Activated naive CD4-positive, alpha-beta T cell treated with anti-CD3 and anti-CD28 coated beads, Interleukin-2, amount 50 U/mL, for 24 hours (primary cell): Measurements from ENCODE around the gene ARFGEF2.
A peak's percentile ranks its signal among the peaks of the same experiment; 100 is the strongest.
"Not testable (repeated sequence)": the region's sequence is repeated elsewhere in the genome, so short reads cannot be mapped to it uniquely, and the experiment has no call there.

Experiments
- H3K27ac Mint-ChIP-seq: one replicate; pipeline ENCODE4 v1.8.0; 2021; ENCODE audit warnings: mild to moderate bottlenecking, mixed read lengths
- H3K27me3 Mint-ChIP-seq: one replicate; pipeline ENCODE4 v1.8.0; 2021; ENCODE audit warnings: mixed read lengths
- H3K36me3 Mint-ChIP-seq: one replicate; pipeline ENCODE4 v1.8.0; 2021; ENCODE audit warnings: mixed read lengths
- H3K4me1 Mint-ChIP-seq: one replicate; pipeline ENCODE4 v1.8.0; 2021; ENCODE audit warnings: mixed read lengths
- H3K4me3 Mint-ChIP-seq: one replicate; pipeline ENCODE4 v1.8.0; 2021; ENCODE audit warnings: mild to moderate bottlenecking, mixed read lengths
- H3K9me3 Mint-ChIP-seq: one replicate; pipeline ENCODE4 v1.8.0; 2021; ENCODE audit warnings: mixed read lengths

ARFGEF2 gene

DNA sequence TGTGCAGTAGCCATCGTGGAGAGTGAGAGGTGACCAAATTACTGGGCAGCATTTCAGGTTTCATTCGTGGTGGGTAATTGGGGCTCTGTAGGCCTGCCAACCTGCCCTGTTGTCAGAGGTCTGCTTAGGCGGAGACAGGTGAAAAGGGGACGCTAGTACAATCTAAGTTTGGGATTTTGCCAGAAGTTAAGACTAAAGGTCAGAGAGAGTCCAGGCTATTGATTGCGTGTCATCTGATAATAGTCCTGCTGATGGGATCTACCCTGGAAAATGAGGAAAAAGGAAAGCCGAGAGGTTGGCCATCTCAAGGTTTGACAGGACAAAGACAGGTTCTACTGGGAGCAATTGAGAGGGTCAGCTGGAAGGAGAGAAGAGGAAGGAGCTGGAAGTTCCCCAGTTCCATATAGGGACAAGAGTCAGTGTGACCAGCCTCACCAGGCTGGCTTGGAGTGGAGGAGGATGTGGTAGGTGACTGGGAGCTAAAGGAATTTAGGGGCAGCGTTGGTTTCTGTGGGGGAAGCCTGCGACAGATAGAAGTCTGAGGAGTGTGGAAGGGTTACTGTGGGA, 10.9 kb downstream of the ARFGEF2 start:
- Mint-ChIP-seq H3K9me3 (no peaks in the 10 kb centered on the region), H3K27me3 (no peaks in the 10 kb centered on the region), H3K4me1 (peaks cover 34% of the 10 kb centered on the region), H3K4me3 (no peak overlapping the region), H3K27ac (no peak overlapping the region), H3K36me3 (peaks cover 2% of the 10 kb centered on the region)

DNA sequence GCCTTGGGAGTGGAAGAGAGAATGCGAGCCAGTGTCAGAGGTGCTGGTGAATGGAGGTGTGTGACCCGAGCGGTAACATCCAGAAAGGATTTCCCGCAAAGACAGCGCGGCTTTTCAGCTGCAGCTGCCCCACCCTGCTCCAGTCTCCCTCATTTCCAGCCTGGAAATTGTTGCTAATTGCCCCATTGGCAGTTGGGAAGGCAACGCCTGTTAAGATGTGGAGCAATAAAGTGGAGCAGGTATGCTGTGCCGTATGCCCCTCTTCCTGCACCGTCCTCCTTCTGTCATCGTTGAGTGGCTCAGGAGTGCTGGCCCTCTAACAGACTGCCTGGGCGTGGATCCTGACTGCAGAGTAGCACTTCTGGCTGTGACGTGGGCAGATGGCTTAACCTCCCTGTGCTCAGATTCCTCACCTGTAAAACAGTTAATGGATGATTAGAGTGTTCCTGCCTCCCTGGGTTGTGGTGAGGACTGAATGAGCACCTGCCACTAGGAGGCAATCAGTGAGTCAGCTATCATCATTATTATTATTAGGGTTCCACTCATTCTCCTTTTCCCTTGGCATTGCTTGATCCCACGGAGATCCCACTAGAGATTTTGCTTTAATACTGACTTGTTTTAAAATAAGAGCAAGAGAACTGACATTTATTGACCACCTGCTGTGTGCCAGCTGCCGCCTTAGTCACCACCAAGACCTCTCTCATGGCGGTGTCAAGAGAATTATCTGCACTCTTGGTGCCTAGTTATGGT, 11.7 kb downstream of the ARFGEF2 start:
- Mint-ChIP-seq H3K4me1 (peaks cover 34% of the 10 kb centered on the region), H3K4me3 (no peak overlapping the region), H3K36me3 (peaks cover 2% of the 10 kb centered on the region), H3K9me3 (no peaks in the 10 kb centered on the region), H3K27ac (no peak overlapping the region), H3K27me3 (no peaks in the 10 kb centered on the region)

DNA sequence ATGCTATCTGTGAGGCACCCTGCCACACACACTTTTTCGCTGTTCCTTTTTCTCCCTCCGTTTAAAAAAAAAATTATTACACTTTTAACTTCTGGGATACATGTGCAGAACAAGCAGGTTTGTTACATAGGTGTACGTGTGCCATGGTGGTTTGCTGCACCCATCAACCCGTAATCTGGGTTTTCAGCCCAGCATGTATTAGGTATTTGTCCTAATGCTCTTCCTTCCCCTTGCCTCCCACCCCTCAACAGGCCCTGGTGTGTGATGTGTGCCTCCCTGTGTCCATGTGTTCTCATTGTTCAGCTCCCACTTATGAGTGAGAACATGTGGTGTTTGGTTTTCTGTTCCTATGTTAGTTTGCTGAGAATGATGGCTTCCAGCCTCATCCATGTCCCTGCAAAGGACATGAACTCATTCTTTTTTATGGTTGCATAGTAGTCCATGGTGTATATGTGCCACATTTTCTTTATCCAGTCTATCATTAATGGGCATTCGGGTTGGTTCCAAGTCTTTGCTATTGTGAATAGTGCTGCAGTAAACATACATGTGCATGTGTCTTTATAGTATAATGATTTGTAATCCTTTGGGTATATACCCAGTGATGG, 12.9 kb downstream of the ARFGEF2 start:
- peaks cover 30% of the 10 kb centered on the region for H3K4me1 Mint-ChIP-seq
- not testable (repeated sequence) for H3K27me3 Mint-ChIP-seq, H3K9me3 Mint-ChIP-seq, H3K27ac Mint-ChIP-seq, H3K4me3 Mint-ChIP-seq, H3K36me3 Mint-ChIP-seq

DNA sequence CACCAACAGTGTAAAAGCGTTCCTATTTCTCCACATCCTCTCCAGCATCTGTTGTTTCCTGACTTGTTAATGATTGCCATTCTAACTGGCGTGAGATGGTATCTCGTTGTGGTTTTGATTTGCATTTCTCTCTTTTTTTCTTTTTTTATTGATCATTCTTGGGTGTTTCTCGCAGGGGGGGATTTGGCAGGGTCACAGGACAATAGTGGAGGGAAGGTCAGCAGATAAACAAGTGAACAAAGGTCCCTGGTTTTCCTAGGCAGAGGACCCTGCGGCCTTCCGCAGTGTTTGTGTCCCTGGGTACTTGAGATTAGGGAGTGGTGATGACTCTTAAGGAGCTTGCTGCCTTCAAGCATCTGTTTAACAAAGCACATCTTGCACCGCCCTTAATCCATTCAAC, 13.5 kb downstream of the ARFGEF2 start:
- not testable (repeated sequence) for H3K27ac Mint-ChIP-seq, H3K9me3 Mint-ChIP-seq, H3K36me3 Mint-ChIP-seq, H3K4me3 Mint-ChIP-seq, H3K27me3 Mint-ChIP-seq
- H3K4me1 Mint-ChIP-seq, result peaks cover 30% of the 10 kb centered on the region

DNA sequence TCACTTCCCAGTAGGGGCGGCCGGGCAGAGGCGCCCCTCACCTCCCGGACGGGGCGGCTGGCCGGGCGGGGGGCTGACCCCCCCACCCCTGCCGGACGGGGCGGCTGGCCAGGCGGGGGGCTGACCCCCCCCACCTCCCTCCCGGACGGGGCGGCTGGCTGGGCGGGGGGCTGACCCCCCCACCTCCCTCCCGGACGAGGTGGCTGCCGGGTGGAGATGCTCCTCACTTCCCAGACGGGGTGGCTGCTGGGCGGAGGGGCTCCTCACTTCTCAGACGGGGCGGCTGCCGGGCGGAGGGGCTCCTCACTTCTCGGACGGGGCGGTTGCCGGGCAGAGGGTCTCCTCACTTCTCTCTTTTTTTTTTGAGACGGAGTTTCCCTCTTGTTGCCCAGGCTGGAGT, 14.7 kb downstream of the ARFGEF2 start:
- not testable (repeated sequence) for H3K4me3 Mint-ChIP-seq, H3K36me3 Mint-ChIP-seq, H3K27me3 Mint-ChIP-seq, H3K27ac Mint-ChIP-seq, H3K9me3 Mint-ChIP-seq
- H3K4me1 Mint-ChIP-seq, result peaks cover 30% of the 10 kb centered on the region

DNA sequence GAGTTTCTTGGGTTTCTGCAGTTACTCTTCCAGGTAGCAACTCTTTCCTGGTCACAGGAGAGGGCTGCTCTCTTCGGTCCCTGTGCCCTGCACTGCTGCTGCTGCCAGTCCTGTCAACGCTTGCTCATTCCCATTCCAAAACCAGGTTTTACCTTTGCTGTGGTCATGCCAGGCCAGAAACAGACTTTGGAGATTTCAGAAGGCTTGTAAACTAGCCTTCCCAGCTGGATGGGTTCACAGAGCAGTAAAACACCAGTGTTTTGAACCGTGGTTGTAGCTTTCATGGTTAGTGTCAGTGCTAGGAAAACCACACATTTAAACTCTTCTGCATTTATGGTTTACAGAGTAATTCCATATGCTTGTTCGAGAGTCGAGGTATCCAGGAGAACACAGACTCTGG, 16.2 kb downstream of the ARFGEF2 start:
- H3K4me1 Mint-ChIP-seq, result peaks cover 30% of the 10 kb centered on the region
- no peak overlapping the region for H3K4me3 Mint-ChIP-seq
- peaks cover 2% of the 10 kb centered on the region for H3K36me3 Mint-ChIP-seq
- no peaks in the 10 kb centered on the region for H3K27me3 Mint-ChIP-seq
- no peaks in the 10 kb centered on the region for H3K9me3 Mint-ChIP-seq
- H3K27ac Mint-ChIP-seq, result no peak overlapping the region

DNA sequence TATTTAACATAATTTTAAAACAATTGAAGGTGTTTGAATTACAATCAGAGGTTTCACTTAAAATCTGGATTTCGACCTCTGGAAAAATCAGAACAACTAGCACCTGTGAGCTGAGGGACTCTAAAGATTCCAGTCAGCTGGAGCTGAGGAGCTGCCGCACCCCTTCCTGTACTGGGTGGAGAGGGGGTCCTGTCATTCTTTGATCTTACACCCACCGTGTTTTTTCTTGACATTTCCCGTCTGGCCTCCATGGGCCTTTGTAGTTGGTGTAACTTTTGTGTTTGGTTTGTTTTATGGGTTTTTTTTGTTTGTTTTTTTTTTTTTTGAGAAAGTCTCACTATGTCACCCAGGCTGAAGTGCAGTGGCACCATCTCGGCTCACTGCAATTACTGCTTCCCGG, 17.2 kb downstream of the ARFGEF2 start:
- Mint-ChIP-seq H3K4me3 (no peak overlapping the region), H3K27ac (no peak overlapping the region), H3K4me1 (peaks cover 25% of the 10 kb centered on the region), H3K36me3 (peaks cover 2% of the 10 kb centered on the region), H3K27me3 (no peaks in the 10 kb centered on the region), H3K9me3 (no peaks in the 10 kb centered on the region)

DNA sequence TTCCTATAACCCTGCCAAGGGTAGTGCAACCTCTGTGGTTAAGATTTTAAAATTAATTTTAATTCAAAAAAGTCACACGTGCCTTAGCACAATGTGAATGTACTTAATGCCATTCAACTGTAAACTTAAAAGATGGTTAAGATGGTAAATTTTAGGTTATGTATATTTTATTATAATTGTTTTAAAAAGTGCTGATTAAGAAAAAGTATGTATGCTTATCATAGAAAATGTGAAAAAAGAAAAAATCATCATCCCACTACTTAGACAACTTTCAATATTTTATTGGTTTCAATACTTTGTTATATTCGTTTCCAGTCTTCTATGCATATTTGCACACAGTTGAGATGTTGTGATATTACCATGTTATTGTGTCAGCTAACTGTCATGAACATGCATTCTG, 18.7 kb downstream of the ARFGEF2 start:
- Mint-ChIP-seq H3K9me3 (no peaks in the 10 kb centered on the region), H3K27ac (no peak overlapping the region), H3K36me3 (peaks cover 3% of the 10 kb centered on the region), H3K4me1 (peaks cover 14% of the 10 kb centered on the region), H3K4me3 (no peak overlapping the region), H3K27me3 (no peaks in the 10 kb centered on the region)

DNA sequence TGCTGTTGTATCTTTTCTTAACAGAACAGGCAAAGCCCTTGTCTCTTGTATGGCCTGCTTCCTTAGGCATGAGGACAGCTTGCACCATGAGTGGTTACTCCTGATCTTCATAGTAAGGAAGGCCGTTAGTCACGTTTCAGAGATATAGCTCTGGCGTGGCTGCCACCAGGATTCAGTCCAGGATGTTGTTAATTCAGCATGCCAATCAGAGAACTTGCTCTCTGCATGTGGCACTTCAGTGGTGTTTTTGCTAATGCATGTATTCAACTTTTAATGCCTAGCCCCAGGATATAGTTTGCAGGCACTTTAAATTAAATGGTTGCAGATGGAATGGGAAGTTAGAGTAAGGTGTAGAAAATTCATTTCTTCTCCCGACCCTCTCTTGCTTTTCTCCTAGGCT, 20.0 kb downstream of the ARFGEF2 start:
- Mint-ChIP-seq H3K27ac (peak overlapping the region; percentile 4), H3K36me3 (peaks cover 3% of the 10 kb centered on the region), H3K27me3 (no peaks in the 10 kb centered on the region), H3K9me3 (no peaks in the 10 kb centered on the region), H3K4me1 (peaks cover 13% of the 10 kb centered on the region), H3K4me3 (no peak overlapping the region)

DNA sequence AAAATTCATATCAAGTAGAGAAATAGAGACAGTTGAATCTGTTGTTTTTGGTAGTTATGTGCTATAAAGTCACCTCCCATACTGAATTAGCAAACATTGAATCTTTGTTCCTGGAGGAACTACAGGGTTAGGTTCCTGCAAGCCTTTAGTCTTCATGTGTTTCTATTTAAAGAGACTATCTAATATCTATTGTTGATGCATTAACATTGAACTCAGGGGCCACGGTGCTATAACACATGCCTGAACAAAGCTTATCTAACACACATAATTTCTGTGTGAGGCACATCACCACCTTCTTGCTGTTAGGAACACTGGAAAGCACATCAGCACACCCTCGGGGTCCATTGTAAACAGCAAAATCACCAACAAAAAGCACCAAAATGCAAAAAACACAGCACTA, 21.2 kb downstream of the ARFGEF2 start:
- Mint-ChIP-seq H3K4me1 (peaks cover under 1% of the 10 kb centered on the region), H3K4me3 (no peak overlapping the region), H3K36me3 (peaks cover 3% of the 10 kb centered on the region), H3K27ac (no peak overlapping the region), H3K27me3 (no peaks in the 10 kb centered on the region), H3K9me3 (no peaks in the 10 kb centered on the region)

DNA sequence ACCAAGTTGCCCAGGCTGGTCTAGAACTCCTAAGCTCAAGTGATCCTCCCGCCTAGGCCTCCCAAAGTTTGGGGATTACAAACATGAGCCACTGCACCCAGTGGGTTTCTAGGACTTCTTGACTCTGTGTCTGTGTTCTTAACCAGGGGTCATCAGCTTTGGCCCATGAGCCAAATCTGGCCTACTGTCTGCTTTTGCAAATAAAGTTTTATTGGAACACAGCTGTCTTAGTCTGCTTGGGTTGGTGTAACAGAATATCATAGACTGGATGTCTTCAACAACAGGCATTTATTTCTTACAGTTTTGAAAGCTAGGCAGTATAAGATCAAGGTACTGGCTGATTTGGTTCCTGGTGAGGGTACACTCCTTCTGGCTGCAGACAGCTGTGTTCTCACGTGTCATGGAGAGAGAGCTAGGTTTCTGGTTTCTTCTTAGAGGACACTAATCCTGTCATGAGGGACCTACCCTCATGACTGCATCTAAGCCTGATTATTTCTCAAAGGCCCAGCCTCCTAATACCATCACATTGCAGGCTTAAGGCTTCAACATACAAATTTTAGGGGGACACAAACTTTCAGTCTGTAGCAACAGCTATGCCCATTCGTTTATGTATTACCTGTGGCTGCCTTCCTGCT, 23.3 kb downstream of the ARFGEF2 start:
- H3K36me3 Mint-ChIP-seq, result peaks cover 3% of the 10 kb centered on the region
- H3K9me3 Mint-ChIP-seq, result no peaks in the 10 kb centered on the region
- no peak overlapping the region for H3K27ac Mint-ChIP-seq
- H3K27me3 Mint-ChIP-seq, result no peaks in the 10 kb centered on the region
- H3K4me1 Mint-ChIP-seq, result no peaks in the 10 kb centered on the region
- no peak overlapping the region for H3K4me3 Mint-ChIP-seq

DNA sequence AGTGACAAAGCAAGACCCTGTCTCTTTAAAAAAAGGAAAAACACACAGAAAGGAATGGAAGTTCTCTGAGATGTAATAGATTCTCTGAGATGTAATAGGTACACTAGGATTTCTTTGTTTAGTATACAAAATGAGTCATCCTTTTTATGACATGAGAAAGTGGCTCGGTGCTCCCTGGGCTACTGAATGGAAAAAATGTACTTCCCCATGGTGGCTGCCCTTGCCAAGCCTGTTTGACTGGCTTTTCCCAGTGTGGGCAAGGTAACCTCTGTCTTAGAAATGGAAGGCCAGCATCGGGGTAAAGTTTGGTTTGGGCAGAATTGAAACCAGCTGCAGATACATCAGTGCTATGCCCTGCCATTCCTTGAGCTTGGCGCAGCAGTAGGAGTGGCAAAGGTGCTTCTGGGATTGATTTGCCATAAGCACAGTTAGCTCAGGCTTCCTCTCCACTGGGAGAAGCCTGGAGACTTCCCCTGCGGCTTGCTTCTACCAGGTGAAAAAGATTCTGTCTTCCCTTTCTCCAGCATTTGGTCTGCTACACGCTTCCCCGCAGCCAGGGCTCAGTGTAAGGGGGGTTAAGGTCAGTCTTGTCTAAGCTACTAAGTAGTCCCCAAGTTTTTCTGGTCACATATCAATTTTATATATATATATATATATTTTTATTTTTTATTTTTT, 24.5 kb downstream of the ARFGEF2 start:
- Mint-ChIP-seq H3K9me3 (no peaks in the 10 kb centered on the region), H3K36me3 (peaks cover 3% of the 10 kb centered on the region), H3K4me1 (no peaks in the 10 kb centered on the region), H3K27me3 (no peaks in the 10 kb centered on the region), H3K4me3 (no peak overlapping the region), H3K27ac (no peak overlapping the region)

DNA sequence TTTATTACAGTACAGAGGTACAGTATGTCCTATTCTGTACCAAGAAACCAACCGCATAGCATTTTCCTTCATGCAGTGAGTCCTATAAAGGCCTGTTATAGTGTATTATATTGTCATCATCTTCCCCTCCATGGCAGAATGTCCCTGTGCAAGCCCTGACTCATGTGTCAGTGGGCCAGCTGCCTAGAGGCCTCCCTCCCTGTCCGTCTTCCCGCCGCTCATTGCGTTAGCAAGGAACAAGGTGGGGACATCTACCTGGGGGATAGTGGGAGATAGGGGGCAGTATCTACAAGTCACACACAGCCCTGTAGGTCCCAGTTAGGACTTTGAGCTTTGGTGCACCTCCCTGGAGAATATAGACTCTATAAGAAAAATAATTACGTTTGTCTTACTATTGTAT, 27.1 kb downstream of the ARFGEF2 start:
- peaks cover 8% of the 10 kb centered on the region for H3K36me3 Mint-ChIP-seq
- H3K4me1 Mint-ChIP-seq, result no peaks in the 10 kb centered on the region

DNA sequence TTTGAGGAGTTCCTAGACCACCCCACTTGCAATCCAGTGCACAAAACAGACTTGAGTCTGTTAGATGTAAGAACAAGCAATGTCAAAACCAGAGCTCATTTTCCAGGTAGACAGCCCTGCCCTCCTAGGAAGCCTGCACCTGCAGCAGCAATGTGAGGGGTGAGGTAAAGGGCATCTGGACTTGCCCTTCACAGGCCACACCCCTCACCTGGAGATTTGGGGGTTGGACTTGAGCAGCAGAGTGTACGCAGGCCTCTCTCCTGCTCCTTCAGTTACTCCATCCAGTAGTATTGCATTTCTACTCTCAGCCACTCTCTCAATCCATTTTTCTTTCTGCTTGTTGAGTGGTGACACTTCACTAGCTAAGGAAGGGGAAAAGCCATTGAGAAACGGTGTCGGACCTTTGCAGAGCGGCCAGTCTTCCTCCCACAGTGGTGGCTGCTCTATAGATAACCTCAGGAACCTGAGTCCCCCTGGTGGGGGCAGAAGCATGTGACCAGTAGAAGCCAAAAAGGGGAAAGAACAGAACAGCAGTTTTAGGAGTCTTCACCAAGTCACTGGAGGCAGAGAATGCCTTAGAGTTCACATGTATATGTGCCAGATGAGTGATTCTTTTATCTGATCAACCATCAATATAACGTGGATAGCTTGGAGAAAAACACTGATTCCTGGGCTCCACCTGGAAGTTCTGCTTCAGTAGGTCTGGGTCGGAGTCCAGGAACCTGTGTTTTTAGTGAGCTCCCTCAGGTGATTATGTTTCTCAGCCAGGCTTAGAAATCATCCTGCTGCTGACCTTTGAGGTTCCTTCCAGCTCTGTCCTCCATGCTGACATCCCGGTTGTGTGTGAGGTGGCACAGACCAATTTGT, 28.0 kb downstream of the ARFGEF2 start:
- no peak overlapping the region for H3K4me3 Mint-ChIP-seq
- no peak overlapping the region for H3K27ac Mint-ChIP-seq

More for the DNA sequence above, 27.1 kb downstream of the ARFGEF2 start:
- no peak overlapping the region for H3K27ac Mint-ChIP-seq
- H3K27me3 Mint-ChIP-seq, result no peaks in the 10 kb centered on the region
- H3K4me3 Mint-ChIP-seq, result no peak overlapping the region
- H3K9me3 Mint-ChIP-seq, result no peaks in the 10 kb centered on the region

DNA sequence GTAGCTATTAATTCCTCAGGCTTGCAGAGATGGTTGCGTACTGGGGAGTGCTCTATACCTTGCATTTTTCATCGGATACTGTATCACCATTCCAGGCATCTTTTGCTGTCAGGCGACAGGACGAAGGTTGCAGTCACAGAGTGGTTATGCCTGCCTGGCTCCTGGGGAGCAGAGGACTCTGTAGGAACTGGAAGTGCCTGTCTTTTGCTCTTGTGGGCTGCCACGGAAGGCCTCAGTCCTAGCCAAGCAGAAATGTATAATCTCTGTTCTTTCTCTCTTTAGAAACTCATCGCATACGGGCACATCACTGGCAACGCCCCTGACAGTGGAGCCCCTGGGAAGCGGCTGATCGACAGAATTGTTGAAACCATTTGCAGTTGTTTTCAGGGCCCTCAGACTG, 29.5 kb downstream of the ARFGEF2 start:
- no peaks in the 10 kb centered on the region for H3K4me1 Mint-ChIP-seq
- H3K27me3 Mint-ChIP-seq, result no peaks in the 10 kb centered on the region
- H3K27ac Mint-ChIP-seq, result no peak overlapping the region
- H3K9me3 Mint-ChIP-seq, result no peaks in the 10 kb centered on the region
- H3K4me3 Mint-ChIP-seq, result no peak overlapping the region
- H3K36me3 Mint-ChIP-seq, result peaks cover 10% of the 10 kb centered on the region

More for the DNA sequence above, 28.0 kb downstream of the ARFGEF2 start:
- H3K36me3 Mint-ChIP-seq, result peaks cover 7% of the 10 kb centered on the region
- H3K27me3 Mint-ChIP-seq, result no peaks in the 10 kb centered on the region
- no peaks in the 10 kb centered on the region for H3K4me1 Mint-ChIP-seq
- H3K9me3 Mint-ChIP-seq, result no peaks in the 10 kb centered on the region
